K562 (cell line): Measurements from ENCODE around the gene UTP4. TPM values are rescaled to one million over a fixed set of nuclear protein-coding genes. Genes with fewer than 3 reads are reported as not detected.

Experiments
- ATAC-seq: fragments of 200-7000 bp; cut with Tn5 transposase; 3 replicates; pipeline ENCODE4 v1.9.1; 2020; ENCODE audit warnings: moderate library complexity
- BruUV-seq: library from RNA; stranded (reverse); fragments of 400-500 nt; replicated peaks from 2 replicates; lab custom pipeline; 2021; lab: Mats Ljungman, UMichigan
- CTCF ChIA-PET: fragments of 300-600 bp; formaldehyde crosslinking; extraction: SDS; loops from one replicate; lab custom pipeline; 2021; ENCODE audit warnings: low intra/inter-chr PET ratio; lab: Yijun Ruan, JAX
- POLR2A ChIA-PET: fragments of 300-600, 350-650 bp; sonication (Branson Sonifier 250); formaldehyde crosslinking; extraction: SDS; loops from one replicate; lab custom pipeline; 2021; ENCODE audit warnings: antibody characterized with exemption, inconsistent platforms; lab: Yijun Ruan, JAX
- DNase-seq, 4 experiments: peaks; one replicate each; pipeline versions ENCODE4 v3.0.0 to v3.0.0-alpha.2; 2011 to 2018; ENCODE audit warnings: low spot score in 3 of 4, mixed read lengths in 3 of 4; ENCODE audit errors: extremely low read depth in 1 of 4
- FAIRE-seq: peaks from 2 replicates; lab custom pipeline; 2011; peaks lifted over from hg19 to GRCh38; lab: Jason Lieb, UNC
- H2AFZ ChIP-seq: 2 replicates; pipeline ENCODE4 v1.6.0; 2011; ENCODE audit warnings: low read depth, low read length, control low read depth, inconsistent platforms
- H3K27ac ChIP-seq: fragments of 200-600 bp; 3 replicates; pipeline ENCODE4 v1.8.0; 2011; ENCODE audit warnings: low read depth, mild to moderate bottlenecking, control low read depth, inconsistent platforms, low read length, moderate library complexity, mixed read lengths; ENCODE audit errors: extremely low read depth
- H3K27me3 ChIP-seq, 2 experiments: fragments of 300-600 bp in 1 of 2; 2 replicates in 1 of 2; 3 replicates in 1 of 2; pipeline versions ENCODE4 v1.6.0 to v1.8.0; 2011; ENCODE audit warnings: inconsistent platforms in 2 of 2, low read length in 2 of 2, mild to moderate bottlenecking in 1 of 2, mixed read lengths in 1 of 2, moderate library complexity in 1 of 2; ENCODE audit not compliant: control insufficient read depth in 2 of 2, insufficient read depth in 2 of 2
- H3K36me3 ChIP-seq: fragments of 300-600 bp; 3 replicates; pipeline ENCODE4 v1.8.0; 2011; ENCODE audit warnings: mild to moderate bottlenecking, low read length, inconsistent platforms; ENCODE audit not compliant: control insufficient read depth, insufficient read depth
- H3K4me1 ChIP-seq, 2 experiments: fragments of 200-600 bp in 1 of 2; replicated peaks in 1 of 2; 2 replicates in 1 of 2; 3 replicates in 1 of 2; pipeline versions ENCODE4 v1.5.1 to v1.8.0; 2011; ENCODE audit warnings: inconsistent platforms in 2 of 2, low read length in 2 of 2, mild to moderate bottlenecking in 1 of 2, mixed read lengths in 1 of 2, moderate library complexity in 1 of 2; ENCODE audit not compliant: control insufficient read depth in 2 of 2, insufficient read depth in 2 of 2
- H3K4me2 ChIP-seq: 2 replicates; pipeline ENCODE4 v1.6.1; 2011; ENCODE audit warnings: low read length, control low read depth, inconsistent platforms, mixed read lengths; ENCODE audit not compliant: insufficient read depth
- H3K4me3 ChIP-seq: fragments of 200-600 bp; sonication (generic), shearing (Covaris generic); 2 replicates; pipeline ENCODE4 v1.5.1; 2016; ENCODE audit warnings: control low read depth, inconsistent platforms
- H3K79me2 ChIP-seq: fragments of 200-600 bp; 3 replicates; pipeline ENCODE4 v1.8.0; 2011; ENCODE audit warnings: low read length, inconsistent platforms; ENCODE audit not compliant: control insufficient read depth, insufficient read depth
- H3K9ac ChIP-seq, 2 experiments: 2 replicates each; pipeline versions ENCODE4 v1.6.0 to v1.6.1; 2011; ENCODE audit warnings: low read depth in 2 of 2, low read length in 2 of 2, control low read depth in 1 of 2, inconsistent platforms in 1 of 2, mild to moderate bottlenecking in 1 of 2, mixed read lengths in 1 of 2; ENCODE audit not compliant: insufficient read depth in 1 of 2
- H3K9me1 ChIP-seq: one replicate; pipeline ENCODE4 v1.6.0; 2011; ENCODE audit warnings: inconsistent platforms, mild to moderate bottlenecking, low read length, moderate library complexity; ENCODE audit not compliant: control insufficient read depth, insufficient read depth
- H3K9me3 ChIP-seq: replicated peaks from 2 replicates; pipeline ENCODE4 v1.5.1; 2011; ENCODE audit warnings: low read depth, low read length, inconsistent platforms; ENCODE audit not compliant: control insufficient read depth, insufficient read depth
- H4K20me1 ChIP-seq: replicated peaks from 2 replicates; pipeline ENCODE4 v1.6.1; 2011; ENCODE audit warnings: low read length, inconsistent platforms, mixed read lengths; ENCODE audit not compliant: control insufficient read depth, insufficient read depth
- CEBPB ChIP-seq: fragments of 450-650 bp; IDR thresholded peaks from 2 replicates; pipeline ENCODE4 v1.6.1; 2016; ENCODE audit warnings: missing genetic modification characterization, missing compliant biosample characterization
- CEBPG ChIP-seq, 3 experiments: fragments of 200-800 bp in 1 of 3; sonication (Bioruptor generic) in 1 of 3; sonication (generic) in 1 of 3; formaldehyde crosslinking in 1 of 3; IDR thresholded peaks in 2 of 3; conservative IDR thresholded peaks in 1 of 3; 2 replicates each; pipeline versions ENCODE4 v1.6.1 to v1.8.0; 2016 to 2022; ENCODE audit warnings: missing compliant biosample characterization in 2 of 3, missing genetic modification characterization in 2 of 3, mild to moderate bottlenecking in 1 of 3, missing genetic modification reagents in 1 of 3
- MAZ ChIP-seq, 2 experiments: fragments of 450-650 bp in 1 of 2; sonication (generic) in 1 of 2; formaldehyde crosslinking; IDR thresholded peaks in 1 of 2; conservative IDR thresholded peaks in 1 of 2; 2 replicates each; pipeline versions ENCODE4 v1.4.0 to v1.5.0; 2020; ENCODE audit warnings: mild to moderate bottlenecking in 1 of 2, missing genetic modification reagents in 1 of 2
- ZNF121 ChIP-seq: sonication (generic); formaldehyde crosslinking; conservative IDR thresholded peaks from 2 replicates; pipeline ENCODE4 v1.8.0; 2022; ENCODE audit warnings: missing genetic modification reagents
- WGBS: fragments of 100-300 bp; shearing (Covaris generic); methylation state at CpG from one replicate; pipeline ENCODE4 v1.1.6; 2016; ENCODE audit warnings: low coverage, mixed read lengths; ENCODE audit not compliant: insufficient coverage; ENCODE audit errors: missing lambda C conversion rate; 5-methylcytosine and 5-hydroxymethylcytosine counted together
- in situ Hi-C: fragments of 300-500 bp; cut with MboI; formaldehyde crosslinking; loops from 4 replicates; pipeline ENCODE4 v1.15.0; 2018; ENCODE audit warnings: inconsistent platforms, mixed read lengths
- intact Hi-C: fragments of 100-400 bp; cut with micrococcal nuclease; formaldehyde crosslinking; loops from 2 replicates; pipeline ENCODE4 v1.14.2; 2022
- polyA plus RNA-seq, 8 experiments: library from polyadenylated mRNA; depleted of rRNA in 4 of 8; stranded (reverse) in 5 of 8; unstranded in 3 of 8; fragments of >200 nt; fragmentation: Nextera tagmentation in 2 of 8; fragmentation: Illumina TruSeq in 1 of 8; extraction: Ambion mirVana in 2 of 8; extraction: Trizol in 1 of 8; gene quantifications; 2 replicates each; pipeline versions ENCODE4 v1.2.1 to v1.2.3, GENCODE V29; 2011 to 2014; ENCODE audit warnings: inconsistent platforms in 1 of 8, missing spikeins in 1 of 8
- total RNA-seq, 7 experiments: library from RNA; depleted of rRNA in 6 of 7; stranded (reverse); fragments of >200 nt in 6 of 7; fragmentation: Illumina TruSeq in 2 of 7; extraction: Trizol in 2 of 7; gene quantifications; 2 replicates each; pipeline versions ENCODE4 v1.2.1 to v1.2.3, GENCODE V29; 2011 to 2021; ENCODE audit warnings: low replicate concordance in 1 of 7
- TF ChIP-seq, protein P1 (sequence below): sonication (generic); formaldehyde crosslinking; IDR thresholded peaks from 2 replicates; pipeline ENCODE4 v1.8.0; 2022; ENCODE audit warnings: missing genetic modification reagents, mild to moderate bottlenecking, borderline replicate concordance

Gene UTP4
- total and polyA plus RNA-seq, 9 of the 15 experiments (the other 6 are each of a cell fraction or from before 2014, with no cell fraction given), result 46.1 to 203 (median 145) TPM

DNA sequence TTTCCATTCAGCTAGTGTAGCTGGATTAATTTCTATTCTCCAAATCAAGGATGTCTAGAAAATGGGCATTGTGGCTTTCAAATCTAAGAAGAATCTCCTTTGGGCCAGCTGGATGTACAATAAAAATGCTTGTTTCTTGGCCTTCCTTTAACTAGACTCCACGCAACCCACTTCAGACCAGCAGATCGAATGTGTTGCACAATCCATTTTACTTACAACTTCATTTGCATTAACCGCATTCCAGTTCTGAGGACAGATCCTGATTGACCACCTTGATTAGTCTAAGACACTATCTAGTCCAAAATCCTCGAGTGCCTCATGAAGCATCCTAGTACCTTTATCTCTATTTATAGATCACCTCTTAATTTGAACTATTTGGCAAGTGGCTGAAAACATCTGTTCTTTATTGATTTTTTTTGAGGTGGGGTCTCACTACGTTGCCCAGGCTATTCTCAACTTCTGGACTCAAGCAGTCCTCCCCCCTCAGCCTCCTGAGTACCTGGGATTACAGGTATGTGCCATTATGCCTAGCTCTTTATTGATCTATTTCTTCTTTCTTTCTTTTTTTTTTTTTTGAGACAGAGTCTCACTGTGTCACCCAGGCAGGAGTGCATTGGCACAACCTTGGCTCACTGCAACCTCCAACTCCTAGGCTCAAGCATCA is 47.3 kb upstream of the UTP4 start:
- WGBS, result 53% methylated on average over 5 of the region's 5 CpGs
- Histone ChIP-seq H3K79me2 (no peaks in the 10 kb centered on the region), H3K4me3 (no peak overlapping the region), H3K9me1 (peaks cover 4% of the 10 kb centered on the region), H3K27me3 (peaks cover 0 to 4% of the 10 kb centered on the region in 2 experiments; a peak in 2 of 5 replicates), H3K9ac (no peak overlapping the region), H2AFZ (no peak overlapping the region), H3K4me2 (no peak overlapping the region), H4K20me1 (0 out of 2 replicates have a peak, but pooled peaks cover 10% of the 10 kb centered on the region), H3K36me3 (no peaks in the 10 kb centered on the region), H3K27ac (no peak overlapping the region), H3K4me1 (peaks cover 11 to 13% of the 10 kb centered on the region in 2 experiments), H3K9me3 (no peaks in the 10 kb centered on the region)
- ATAC-seq (no peak), FAIRE-seq (peak; percentile 11), DNase-seq (no peak)
- CTCF ChIA-PET, result interaction anchor here (0.6 kb wide), 1 partner anchor 62 kb away, joined by 9 read pairs; no protein-coding TSS in a partner anchor
- in situ Hi-C loops, result no loop called here
- intact Hi-C loops, result no loop called here
- no TSS peak for BruUV-seq
- POLR2A ChIA-PET, result interaction anchor here (0.7 kb wide), 1 partner anchor 13 kb away, joined by 3 read pairs; no protein-coding TSS in a partner anchor
- TF ChIP-seq MAZ (CRISPR knock-in tag; conservative IDR thresholded peaks at IDR 0.05 in 1 of 2, IDR thresholded peaks at IDR 0.05 in 1 of 2) (no peak), CEBPB (tag) (peak; percentile 58), CEBPG (CRISPR knock-in tag; IDR thresholded peaks at IDR 0.05) (no peak), CEBPG (tag; conservative IDR thresholded peaks at IDR 0.05 in 1 of 2, IDR thresholded peaks at IDR 0.05 in 1 of 2) (peak; percentile 27 to 28; a peak in 2 of 4 replicates), ZNF121 (CRISPR knock-in tag) (0 out of 2 replicates have a peak, but pooled peaks have one; percentile 35)
- TF ChIP-seq, protein P1, sequence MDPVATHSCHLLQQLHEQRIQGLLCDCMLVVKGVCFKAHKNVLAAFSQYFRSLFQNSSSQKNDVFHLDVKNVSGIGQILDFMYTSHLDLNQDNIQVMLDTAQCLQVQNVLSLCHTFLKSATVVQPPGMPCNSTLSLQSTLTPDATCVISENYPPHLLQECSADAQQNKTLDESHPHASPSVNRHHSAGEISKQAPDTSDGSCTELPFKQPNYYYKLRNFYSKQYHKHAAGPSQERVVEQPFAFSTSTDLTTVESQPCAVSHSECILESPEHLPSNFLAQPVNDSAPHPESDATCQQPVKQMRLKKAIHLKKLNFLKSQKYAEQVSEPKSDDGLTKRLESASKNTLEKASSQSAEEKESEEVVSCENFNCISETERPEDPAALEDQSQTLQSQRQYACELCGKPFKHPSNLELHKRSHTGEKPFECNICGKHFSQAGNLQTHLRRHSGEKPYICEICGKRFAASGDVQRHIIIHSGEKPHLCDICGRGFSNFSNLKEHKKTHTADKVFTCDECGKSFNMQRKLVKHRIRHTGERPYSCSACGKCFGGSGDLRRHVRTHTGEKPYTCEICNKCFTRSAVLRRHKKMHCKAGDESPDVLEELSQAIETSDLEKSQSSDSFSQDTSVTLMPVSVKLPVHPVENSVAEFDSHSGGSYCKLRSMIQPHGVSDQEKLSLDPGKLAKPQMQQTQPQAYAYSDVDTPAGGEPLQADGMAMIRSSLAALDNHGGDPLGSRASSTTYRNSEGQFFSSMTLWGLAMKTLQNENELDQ, result no peak
